HS-27A (cell line): ENCODE measurements around the gene CNNM3.

Experiments used
- DNase-seq: peaks from one replicate; pipeline ENCODE4 v3.0.0-alpha.2; 2012; ENCODE audit warnings: low read depth, missing footprints

The CNNM3 gene

GRCh38 chr2:96819128-96819875 is 3.2 kb downstream of the CNNM3 start:
- DNase-seq, result no peak

- DNase-seq, result no peak
Measured at GRCh38 chr2:96819876-96820511, 3.9 kb downstream of the CNNM3 start.

- DNase-seq, result no peak
Measured at GRCh38 chr2:96821113-96821675, 5.1 kb downstream of the CNNM3 start.

- DNase-seq, result no peak
Measured at GRCh38 chr2:96822786-96823185, 6.7 kb downstream of the CNNM3 start.

- no peak for DNase-seq
Measured at GRCh38 chr2:96823198-96823597, 7.1 kb downstream of the CNNM3 start.

GRCh38 chr2:96824079-96824870 is 8.2 kb downstream of the CNNM3 start:
- DNase-seq, result no peak

GRCh38 chr2:96825057-96825456 is 9.0 kb downstream of the CNNM3 start:
- no peak for DNase-seq

- no peak for DNase-seq
Measured at GRCh38 chr2:96826546-96827278, 10.6 kb downstream of the CNNM3 start.

- DNase-seq, result no peak
Measured at GRCh38 chr2:96828436-96828835, 12.4 kb downstream of the CNNM3 start.

GRCh38 chr2:96828874-96829273 is 12.8 kb downstream of the CNNM3 start:
- DNase-seq, result no peak

GRCh38 chr2:96830044-96830562 is 14.0 kb downstream of the CNNM3 start:
- no peak for DNase-seq

- DNase-seq, result no peak
Measured at GRCh38 chr2:96831679-96832078, 15.6 kb downstream of the CNNM3 start.

GRCh38 chr2:96832408-96832753 is 16.3 kb downstream of the CNNM3 start:
- DNase-seq, result no peak

GRCh38 chr2:96832754-96833507 is 16.9 kb downstream of the CNNM3 start:
- peak; percentile 23 for DNase-seq

GRCh38 chr2:96835830-96836229 is 19.8 kb downstream of the CNNM3 start:
- no peak for DNase-seq

- DNase-seq, result no peak
Measured at GRCh38 chr2:96837575-96837974, 21.5 kb downstream of the CNNM3 start.

- DNase-seq, result no peak
Measured at GRCh38 chr2:96838345-96839292, 22.6 kb downstream of the CNNM3 start.

- no peak for DNase-seq
Measured at GRCh38 chr2:96839293-96839874, 23.3 kb downstream of the CNNM3 start.
